CD4-positive, alpha-beta T cell treated with Interleukin-2 at 100 ng/mL for 4 hours (primary cell): ENCODE data around the gene PARP9.
"Not testable (repeated sequence)": the region's sequence is repeated elsewhere in the genome, so short reads cannot be mapped to it uniquely, and the experiment has no call there.

Experiments used
- DNase-seq: peaks from one replicate; pipeline ENCODE4 v3.0.0-alpha.2; 2020; ENCODE audit warnings: low spot score

The PARP9 gene

DNA sequence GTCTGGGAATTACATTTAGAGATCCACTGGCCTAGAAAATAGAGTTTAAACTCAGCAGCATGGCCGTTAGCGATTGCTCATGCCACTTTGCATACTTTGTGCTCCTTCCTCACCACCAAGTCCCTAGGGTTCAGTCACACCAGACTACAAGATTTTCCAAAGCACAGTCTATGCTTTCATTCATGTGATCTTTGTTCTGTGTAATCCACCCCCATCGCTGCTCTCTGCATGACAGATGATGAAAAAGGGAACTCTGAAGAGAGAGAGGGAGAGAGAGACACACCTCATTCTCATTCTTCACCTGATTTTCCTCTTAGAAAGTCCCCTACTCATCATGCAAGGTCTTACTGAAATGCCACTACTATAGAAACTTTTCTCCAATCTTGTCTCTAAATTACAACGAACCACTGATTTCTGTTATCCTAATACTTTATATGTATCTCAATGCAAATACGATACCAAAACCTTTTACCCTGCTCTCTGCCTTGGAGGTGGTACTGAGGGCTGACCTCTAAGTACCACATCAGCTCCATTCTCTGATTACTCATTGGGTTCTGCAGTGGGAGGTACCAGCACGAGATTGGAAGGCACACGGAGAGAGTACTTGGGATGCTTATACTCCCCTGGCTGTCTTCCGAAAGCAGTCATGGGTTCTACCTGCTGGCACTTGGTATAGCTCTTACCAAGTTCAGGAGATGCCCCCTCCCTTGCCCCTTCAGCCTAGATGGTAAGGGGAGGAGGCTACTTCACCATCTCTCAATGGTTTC lies 12.3 kb upstream of the PARP9 start:
- DNase-seq = no peak

DNA sequence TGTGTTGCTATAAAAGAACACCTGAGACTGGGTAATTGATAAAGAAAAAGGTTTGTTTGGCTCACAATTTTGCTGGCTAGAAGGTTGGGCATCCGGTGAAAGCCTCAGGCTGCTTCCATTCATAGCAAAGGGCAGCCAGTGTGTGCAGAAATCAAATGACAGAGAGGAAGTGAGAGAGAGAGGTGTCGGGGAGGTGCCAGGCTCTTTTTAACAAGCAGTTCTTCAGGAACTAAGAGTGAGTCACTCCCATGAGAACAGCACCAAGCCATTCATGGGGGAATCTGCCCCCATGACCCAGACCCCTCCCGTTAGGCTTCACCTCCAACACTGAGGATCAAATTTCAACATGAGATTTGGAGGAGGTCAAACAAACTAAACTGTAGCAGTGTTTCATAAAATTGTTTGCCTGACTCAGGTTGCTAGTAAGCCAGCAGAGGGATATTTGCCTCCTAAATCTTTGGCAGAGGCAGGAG lies 8.9 kb upstream of the PARP9 start:
- DNase-seq = peak; percentile 64

DNA sequence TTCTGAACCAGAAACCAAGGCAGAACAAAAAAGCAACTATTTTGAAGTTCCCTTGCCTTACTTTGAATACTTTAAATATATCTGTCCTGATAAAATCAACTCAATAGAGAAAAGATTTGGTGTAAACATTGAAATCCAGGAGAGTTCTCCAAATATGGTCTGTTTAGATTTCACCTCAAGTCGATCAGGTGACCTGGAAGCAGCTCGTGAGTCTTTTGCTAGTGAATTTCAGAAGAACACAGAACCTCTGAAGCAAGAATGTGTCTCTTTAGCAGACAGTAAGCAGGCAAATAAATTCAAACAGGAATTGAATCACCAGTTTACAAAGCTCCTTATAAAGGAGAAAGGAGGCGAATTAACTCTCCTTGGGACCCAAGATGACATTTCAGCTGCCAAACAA lies 4.7 kb upstream of the PARP9 start:
- DNase-seq = no peak

DNA sequence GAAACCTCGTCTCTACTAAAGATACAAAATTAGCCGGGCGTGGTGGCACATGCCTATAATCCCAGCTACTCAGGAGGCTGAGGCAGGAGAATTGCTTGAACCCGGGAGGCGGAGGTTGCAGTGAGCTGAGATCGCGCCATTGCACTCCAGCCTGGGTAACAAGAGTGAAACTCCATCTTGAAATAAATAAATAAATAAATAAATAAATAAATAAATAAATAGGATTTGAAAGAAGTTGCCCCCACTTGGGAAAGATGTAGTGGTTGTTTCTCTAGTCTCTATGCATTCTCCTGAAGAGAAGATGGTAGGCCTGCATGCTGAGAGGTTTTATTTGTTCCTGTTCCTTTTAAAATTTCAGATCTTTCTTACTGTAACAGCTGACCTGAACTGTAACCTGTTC lies 4.0 kb upstream of the PARP9 start:
- not testable (repeated sequence) for DNase-seq

DNA sequence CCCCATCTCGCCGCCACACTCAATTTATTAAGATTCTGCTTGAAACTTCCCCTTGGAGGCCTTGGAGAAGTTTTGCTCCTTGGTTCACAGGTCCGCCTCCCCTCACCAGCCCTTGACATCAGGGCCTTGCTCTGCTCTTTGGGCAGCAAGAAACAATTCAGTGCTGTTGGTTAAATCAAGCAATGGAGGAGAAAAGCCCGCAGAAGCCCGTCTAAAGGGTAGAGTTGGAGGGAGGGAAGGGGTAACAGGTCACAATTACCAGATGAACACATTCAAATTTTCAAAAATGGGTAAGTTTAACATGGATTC lies 429 bp downstream of the PARP9 start:
- peak; percentile 16 for DNase-seq

DNA sequence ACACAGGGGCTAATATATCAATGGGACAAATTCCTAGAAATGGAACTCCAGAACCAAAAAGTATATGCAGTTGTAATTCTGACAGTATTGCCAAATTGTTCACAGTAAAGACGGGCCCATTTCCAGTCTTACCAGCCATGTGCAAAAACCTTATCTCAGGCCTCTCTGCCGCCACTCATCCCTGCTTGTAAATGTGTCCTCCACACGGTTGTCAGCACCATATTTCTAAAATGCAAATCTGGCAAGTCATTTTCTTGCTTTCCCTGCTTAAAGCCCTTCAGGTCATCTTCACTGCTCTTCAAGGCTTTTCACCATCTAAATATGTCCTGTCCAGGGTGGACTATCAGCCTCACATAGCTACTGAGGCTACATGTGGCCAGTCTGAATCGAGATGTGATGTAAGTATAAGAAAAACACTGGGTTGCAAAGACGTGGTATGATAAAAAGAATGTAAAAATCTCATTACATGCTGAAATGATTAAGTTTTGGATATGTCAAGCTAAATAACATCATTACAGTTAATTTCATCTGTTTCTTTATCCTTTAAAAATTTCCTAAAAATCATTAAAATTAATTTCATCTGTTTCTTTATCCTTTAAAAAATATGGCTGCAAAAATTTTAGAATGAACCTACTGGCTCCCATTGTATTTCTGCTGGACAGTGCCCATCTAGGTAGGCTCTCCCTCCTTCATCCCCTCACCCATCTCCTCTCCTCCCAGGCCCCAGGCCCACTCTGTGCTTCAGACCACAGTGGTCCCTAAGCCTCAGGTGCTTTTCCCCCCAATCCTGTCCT lies 980 bp downstream of the PARP9 start:
- no peak for DNase-seq

DNA sequence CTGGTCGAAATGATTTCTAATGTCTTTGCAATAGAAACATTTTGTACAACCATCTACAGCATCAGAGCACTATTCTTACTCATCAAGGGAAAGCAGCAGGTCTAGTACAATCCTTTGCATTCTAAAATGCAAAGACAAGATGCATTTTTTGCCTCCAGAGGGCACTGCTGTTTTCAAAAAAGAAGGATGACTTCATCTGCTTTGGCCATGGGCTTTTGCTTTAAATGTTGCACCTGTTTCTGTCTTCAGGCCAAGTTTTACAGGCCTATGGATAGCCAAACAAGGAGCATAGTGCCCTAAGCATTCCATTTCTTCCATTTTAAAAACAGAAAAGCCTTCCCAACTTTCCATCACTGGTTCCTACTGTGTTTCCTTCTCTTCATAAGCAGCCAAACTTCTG lies 3.4 kb downstream of the PARP9 start:
- peak; percentile 82 for DNase-seq

DNA sequence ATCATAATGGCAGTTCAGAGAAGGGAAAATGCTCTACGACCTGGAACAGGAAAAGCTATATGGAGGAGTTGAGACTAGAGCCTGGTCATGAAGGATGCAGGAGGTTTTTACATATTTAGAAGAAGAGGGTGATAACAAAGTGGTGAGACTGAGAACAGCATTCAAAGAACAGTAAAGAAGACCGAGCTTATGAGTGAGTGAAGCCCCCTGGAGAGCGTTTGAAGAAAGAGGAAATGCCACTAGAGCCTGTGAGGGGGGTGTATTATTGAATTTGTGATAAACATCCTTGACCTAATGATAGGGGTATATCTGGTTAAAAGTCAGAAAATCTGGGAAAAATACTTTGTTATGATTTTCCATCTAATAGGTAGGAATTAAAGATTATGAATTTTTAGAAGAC lies 4.2 kb downstream of the PARP9 start:
- no peak for DNase-seq

DNA sequence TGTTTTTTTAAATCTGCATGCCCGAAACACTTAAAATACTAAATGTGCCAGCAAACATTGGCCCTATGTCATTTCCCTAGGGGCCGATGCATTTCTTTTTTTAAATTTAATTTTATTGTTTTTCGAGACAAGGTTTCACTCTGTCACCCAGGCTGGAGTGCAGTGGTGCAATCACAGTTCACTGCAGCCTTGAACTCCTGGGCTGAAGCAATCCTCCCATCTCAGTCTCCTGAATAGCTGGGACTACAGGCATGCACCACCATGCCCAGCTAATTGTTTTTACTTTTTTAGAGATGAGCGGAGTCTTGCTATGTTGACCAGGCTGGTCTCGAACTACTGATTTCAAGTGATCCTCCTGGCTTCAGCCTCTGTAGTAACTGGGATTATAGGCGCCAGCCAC lies 5.5 kb downstream of the PARP9 start:
- no peak for DNase-seq

DNA sequence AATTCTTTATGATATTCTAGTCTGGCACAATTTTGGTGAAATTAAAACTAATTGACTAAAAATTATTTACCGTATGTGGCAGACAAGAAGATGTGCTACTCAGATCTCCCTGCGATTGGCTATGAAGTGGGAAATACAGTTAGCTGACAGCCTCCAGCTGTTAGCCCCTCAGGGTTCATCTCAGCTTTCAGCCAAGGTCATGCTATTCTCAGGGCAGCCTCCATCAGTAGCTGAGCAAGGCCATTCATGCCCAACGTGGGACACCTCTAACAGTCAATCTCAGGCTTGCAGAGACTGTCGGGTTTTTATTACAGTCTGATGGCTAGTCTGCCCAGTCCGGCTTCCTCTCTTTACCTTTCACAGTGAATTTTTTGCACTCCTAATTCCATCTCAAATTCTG lies 6.7 kb downstream of the PARP9 start:
- DNase-seq = no peak

DNA sequence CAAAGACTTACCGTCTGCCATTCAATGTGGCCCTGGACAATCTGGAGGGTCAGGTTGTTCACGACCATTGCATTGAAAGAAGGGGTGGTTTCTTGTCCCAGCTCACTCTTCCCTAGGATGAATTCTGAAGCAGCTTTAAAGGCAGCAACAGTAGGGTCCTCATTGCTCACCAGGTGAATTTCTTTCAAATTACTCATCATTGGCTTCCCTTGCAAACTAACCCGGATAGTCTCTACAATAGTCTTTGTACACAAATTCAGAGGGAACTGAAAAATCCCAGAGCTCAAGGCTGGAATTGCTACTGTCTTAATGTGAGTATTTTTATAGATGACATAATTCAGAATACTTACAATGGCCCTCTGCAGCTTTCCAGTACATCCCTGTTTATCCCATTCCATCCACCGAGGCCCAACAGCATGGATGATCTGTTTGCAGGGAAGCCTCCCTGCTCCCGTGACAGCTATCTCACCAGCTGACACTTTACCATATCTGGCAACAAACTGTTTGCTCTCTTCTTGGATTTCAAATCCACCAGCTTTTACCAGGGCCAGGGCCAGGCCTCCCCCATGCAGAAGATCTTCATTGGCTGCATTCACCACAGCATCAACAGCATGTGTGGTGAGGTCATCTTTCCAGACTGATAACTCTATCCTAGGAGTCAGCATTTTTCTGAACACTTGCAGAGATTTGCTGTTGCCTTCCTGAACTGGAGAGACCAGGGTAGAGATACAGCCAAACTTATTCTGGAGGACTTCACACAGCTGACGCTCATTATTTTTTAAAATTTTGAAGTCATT lies 8.6 kb downstream of the PARP9 start:
- DNase-seq = no peak

DNA sequence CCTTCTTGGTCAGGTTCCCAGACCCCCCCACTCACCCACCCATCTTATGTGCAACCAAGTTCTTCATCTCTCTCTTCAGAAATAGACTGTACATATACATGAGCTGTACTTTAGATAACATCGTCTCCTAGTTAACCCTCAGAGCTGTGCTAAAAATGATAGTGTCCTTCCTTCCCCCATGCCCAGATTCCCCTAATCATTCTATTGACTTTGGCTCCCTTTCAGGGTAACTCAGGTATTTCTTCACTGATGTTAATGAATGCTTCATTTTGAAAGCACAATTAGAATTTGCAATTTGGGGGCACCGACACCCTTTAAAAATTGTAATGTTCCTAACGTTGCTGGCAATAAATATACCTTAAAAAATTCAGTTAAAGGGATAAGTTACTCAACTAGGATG lies 10.9 kb downstream of the PARP9 start:
- no peak for DNase-seq

DNA sequence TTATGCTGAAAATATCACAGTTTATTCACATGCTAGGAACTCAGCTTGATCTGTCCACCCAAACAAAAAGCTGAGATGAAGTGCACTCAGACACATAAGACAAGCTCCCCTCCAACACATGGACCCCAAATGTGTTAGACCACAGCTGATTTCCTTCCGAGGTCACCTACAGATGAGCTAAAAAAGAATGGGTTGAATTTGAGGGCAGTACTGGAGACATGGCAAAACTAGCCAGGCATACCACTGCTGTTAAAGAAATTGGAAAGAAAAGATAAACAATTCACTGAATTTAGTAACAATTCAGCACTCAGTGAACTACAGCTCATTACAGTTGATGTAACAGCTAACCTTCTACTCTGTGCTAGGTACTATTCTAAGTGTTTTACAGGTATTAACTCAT lies 15.5 kb downstream of the PARP9 start:
- no peak for DNase-seq

DNA sequence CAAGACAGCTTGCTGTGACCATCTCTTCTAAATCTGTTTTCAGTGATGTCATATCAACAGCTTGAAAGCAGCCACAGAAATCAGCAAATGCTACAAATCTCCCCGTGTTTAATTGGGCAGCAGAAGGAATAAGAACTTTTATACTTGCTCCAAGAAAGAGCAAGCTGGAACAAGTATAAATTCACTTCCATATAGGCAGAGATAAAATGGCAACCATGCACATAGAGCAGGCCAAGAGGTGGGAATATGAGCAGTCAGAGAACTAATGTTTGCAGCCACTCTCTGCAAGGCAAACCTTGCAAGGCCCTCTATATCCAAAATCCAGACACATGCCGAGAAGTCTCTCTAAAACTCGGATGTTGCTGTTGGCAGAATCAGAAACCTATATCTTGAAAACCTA lies 16.0 kb downstream of the PARP9 start:
- DNase-seq = no peak

DNA sequence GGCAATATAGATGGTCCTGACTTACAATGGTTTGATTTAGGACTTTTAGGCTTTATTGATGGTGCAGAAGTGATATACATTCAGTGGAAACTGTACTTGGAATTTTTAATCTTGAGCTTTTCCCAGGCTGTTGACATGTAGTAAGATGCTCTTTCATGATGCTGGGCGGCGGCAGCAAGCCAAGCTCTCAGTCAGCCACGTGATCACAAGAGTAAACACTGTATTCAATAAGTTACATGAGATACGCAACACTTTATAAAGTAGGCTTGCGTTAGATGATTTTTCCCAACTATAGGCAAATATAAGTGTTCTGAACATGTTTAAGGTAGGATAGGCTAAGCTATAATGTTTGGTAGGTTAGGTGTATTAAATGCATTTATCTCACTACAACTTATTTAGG lies 17.9 kb downstream of the PARP9 start:
- DNase-seq = no peak

DNA sequence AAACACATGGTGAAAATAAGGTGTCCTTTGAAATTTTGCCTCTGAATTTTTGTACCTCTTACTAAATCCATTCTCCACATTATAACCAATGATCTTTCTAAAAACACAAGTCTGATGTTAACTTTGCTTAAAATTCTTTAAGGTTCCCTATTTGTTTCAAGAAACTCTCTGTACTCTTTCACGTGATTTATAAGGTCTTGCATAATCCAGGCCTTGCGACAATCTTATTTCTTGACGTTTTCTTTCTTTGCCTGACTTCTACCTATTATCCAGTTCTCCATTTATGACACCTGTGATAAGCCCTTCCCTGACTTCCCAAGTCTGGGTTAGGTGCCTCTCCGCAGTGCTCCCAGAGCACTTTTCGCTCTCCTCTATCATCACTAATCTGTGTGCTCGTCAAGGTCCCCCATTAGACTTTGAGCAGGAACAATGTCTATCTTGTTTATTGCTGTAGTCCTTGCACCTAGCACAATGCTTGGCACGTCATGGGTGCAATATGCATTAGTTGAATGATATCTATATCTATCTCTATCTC lies 25.1 kb downstream of the PARP9 start:
- DNase-seq = no peak

DNA sequence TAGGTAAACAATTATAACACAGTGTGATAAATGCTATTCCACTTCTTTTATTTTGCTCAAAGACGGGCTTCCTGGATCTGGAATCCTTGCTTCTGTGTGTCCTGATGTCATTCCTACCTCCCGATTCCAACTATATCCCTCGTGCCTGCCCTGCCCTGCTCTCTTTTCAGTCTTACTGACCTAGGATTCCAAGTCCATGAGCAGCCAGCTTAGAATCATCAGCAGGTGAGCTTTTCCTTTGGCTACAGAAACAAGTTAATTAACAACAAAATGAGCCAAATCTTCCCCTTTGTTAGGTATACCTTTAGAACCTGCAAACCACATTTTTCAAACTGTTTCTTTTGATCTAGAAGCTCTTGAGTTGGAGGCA lies 27.5 kb downstream of the PARP9 start:
- DNase-seq = no peak

DNA sequence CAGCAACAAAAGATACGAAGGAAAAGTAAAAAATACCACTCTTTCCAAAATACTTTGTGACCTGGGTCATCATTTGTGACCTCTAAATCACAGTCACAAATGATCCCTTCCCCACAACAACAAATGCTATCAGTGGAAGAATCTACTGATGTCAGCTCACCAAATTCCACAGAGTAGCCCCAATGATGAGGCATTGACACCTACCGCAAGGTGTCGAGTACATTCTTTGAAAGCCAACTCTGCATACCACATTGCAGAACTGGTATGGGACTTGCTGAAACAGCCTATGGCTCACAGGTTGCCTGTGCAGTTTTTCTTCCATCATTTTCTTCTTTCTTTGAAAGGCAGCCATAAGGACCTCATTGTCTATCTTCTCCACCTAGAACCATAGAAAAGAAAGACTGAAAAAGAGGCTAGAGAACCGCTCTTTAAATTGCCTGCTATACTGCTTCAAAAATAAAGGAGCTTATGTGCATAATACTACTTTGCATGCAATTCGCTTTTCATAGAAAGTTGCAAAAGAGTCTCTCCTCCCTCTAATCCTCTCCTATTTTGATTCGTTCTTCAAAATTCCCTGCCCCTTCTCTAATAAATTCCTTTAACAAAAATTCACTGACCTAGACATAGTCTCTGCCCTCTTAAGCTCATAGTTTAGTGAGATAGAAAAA lies 28.0 kb downstream of the PARP9 start:
- DNase-seq = no peak

DNA sequence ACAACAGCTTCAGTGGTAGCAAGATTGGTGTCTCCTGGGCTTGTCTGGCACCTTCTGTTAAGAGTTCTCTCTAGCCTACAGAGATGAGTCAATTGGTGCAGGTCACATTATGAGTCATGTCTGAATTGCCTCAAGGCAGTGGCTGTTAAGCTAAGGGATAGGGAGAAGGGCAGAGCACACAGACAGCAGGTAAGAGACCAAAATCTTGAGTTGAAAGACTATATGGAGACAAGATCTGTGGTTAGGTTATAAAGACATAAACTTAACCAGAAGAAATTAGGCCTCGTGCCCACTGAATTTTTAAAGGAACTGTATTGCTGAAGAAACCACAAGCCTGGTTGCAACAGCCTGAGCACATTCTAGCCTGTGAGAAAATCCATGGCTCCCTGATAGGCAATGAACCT lies 30.2 kb downstream of the PARP9 start:
- peak; percentile 57 for DNase-seq

DNA sequence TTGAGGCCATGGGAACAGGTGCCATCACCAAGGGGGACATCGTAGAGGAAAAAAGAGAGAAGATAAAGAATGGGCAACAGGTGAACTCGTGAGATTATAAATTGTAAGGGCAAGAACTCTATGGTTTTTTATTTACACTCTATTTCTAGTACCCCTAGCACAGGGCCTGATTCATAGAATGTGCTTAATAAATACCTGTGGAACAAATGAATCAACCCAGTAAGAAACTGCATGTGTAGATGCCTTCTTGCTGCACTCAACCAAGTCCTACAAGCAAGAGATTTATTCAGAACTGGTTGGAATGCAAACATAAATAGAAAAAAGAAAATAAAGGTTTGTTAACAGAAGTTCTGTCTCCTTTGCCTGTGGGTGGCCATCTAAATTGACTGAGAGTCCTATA lies 30.6 kb downstream of the PARP9 start:
- DNase-seq = no peak

DNA sequence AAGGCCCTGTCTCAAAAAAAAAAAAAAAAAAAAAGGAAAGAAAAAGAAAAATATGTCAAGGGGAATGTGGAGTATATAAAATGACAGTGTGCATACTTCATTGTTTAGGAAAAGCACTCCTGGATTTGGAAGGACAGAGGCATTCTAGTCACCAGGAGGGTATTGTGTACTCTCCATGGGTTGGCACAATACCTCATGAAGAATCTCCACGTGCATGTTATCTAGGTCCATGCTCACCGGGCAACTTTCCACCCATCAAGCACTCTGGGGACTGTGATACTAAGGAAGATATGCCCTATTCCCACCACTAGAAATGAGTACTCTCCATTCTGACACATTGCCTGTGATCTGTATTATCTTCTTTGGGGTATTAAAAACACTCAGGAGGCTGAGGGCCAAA lies 33.9 kb downstream of the PARP9 start:
- no peak for DNase-seq

DNA sequence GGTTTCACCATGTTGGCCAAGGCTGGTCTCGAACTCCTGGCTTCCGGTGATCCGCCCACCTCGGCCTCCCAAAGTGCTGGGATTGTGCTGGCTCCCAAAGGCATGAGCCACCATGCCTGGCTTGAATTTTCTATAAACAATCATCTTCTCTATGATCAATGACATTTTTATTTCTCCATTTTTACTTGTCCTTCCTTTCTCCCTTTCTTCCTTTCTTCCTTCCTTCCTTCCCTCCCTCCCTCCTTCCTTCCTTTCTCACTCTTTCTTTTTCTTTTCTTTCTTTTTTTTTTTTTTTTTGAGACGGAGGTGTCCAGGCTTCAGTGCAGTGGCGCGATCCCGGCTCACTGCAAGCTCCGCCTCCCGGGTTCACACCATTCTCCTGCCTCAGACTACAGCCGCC lies 40.8 kb downstream of the PARP9 start:
- DNase-seq = no peak
